GM23338 (cell line): ENCODE results near the gene PAQR5. TPM values are rescaled to one million over a fixed set of nuclear protein-coding genes. Genes with fewer than 3 reads are reported as not detected.

Source experiments
- ATAC-seq: fragments of 200-7000 bp; cut with Tn5 transposase; 3 replicates; pipeline ENCODE4 v1.9.1; 2020
- DNase-seq: peaks from one replicate; pipeline ENCODE4 v3.0.0-alpha.2; 2015; ENCODE audit warnings: low spot score
- H2AFZ ChIP-seq: fragments of 200-600 bp; sonication (generic); 2 replicates; pipeline ENCODE4 v1.8.0; 2016; ENCODE audit warnings: antibody characterized with exemption, mild to moderate bottlenecking, moderate library complexity
- H3F3A ChIP-seq: fragments of 200-600 bp; sonication (generic); replicated peaks from 2 replicates; pipeline ENCODE4 v1.8.0; 2017; ENCODE audit warnings: antibody characterized with exemption, mixed run types, low read depth
- H3K27ac ChIP-seq: fragments of 200-600 bp; sonication (generic); 2 replicates; pipeline ENCODE4 v1.6.1; 2016; ENCODE audit warnings: low read depth
- H3K27me3 ChIP-seq: fragments of 200-600 bp; sonication (generic); 2 replicates; pipeline ENCODE4 v1.8.0; 2016; ENCODE audit warnings: mild to moderate bottlenecking, mixed run types, moderate library complexity; ENCODE audit not compliant: insufficient read depth
- H3K36me3 ChIP-seq: fragments of 200-600 bp; sonication (generic); 2 replicates; pipeline ENCODE4 v1.8.0; 2016; ENCODE audit warnings: mild to moderate bottlenecking; ENCODE audit not compliant: insufficient read depth
- H3K4me1 ChIP-seq: fragments of 200-600 bp; sonication (generic); 2 replicates; pipeline ENCODE4 v1.8.0; 2016; ENCODE audit warnings: mild to moderate bottlenecking, moderate library complexity; ENCODE audit not compliant: insufficient read depth
- H3K4me2 ChIP-seq: fragments of 200-600 bp; sonication (generic); 2 replicates; pipeline ENCODE4 v1.7.1; 2017; ENCODE audit warnings: mixed run types
- H3K4me3 ChIP-seq: fragments of 200-600 bp; sonication (generic); 2 replicates; pipeline ENCODE4 v1.6.1; 2016; ENCODE audit warnings: mixed run types
- H3K79me2 ChIP-seq: fragments of 200-600 bp; sonication (generic); replicated peaks from 2 replicates; pipeline ENCODE4 v1.8.0; 2017; ENCODE audit warnings: mild to moderate bottlenecking; ENCODE audit not compliant: insufficient read depth
- H3K9me2 ChIP-seq: fragments of 200-600 bp; sonication (generic); 2 replicates; pipeline ENCODE4 v1.8.0; 2017; ENCODE audit not compliant: insufficient read depth
- H4K20me1 ChIP-seq: fragments of 200-600 bp; sonication (generic); replicated peaks from 2 replicates; pipeline ENCODE4 v1.8.0; 2017; ENCODE audit warnings: mild to moderate bottlenecking; ENCODE audit not compliant: insufficient read depth
- H3K27ac Mint-ChIP-seq: 2 replicates; pipeline ENCODE4 v1.8.0; 2020; ENCODE audit warnings: inconsistent platforms, mild to moderate bottlenecking, moderate library complexity, mixed read lengths
- H3K27me3 Mint-ChIP-seq: 3 replicates; pipeline ENCODE4 v1.8.0; 2022; ENCODE audit warnings: low read depth, mild to moderate bottlenecking, moderate library complexity, mixed read lengths, inconsistent platforms; ENCODE audit not compliant: insufficient read depth, poor library complexity
- H3K36me3 Mint-ChIP-seq: 3 replicates; pipeline ENCODE4 v1.8.0; 2021; ENCODE audit warnings: low read depth, mild to moderate bottlenecking, inconsistent platforms, moderate library complexity, mixed read lengths
- H3K4me1 Mint-ChIP-seq: 3 replicates; pipeline ENCODE4 v1.8.0; 2020; ENCODE audit warnings: mild to moderate bottlenecking, inconsistent platforms, mixed read lengths
- H3K4me3 Mint-ChIP-seq: 3 replicates; pipeline ENCODE4 v1.8.0; 2021; ENCODE audit warnings: moderate library complexity, mild to moderate bottlenecking, inconsistent platforms, mixed read lengths
- H3K9me3 Mint-ChIP-seq: 3 replicates; pipeline ENCODE4 v1.8.0; 2020; ENCODE audit warnings: moderate library complexity, mild to moderate bottlenecking, inconsistent platforms, mixed read lengths
- JUNB ChIP-seq: IDR thresholded peaks from one replicate; pipeline ENCODE4 v1.6.1; 2016; ENCODE audit warnings: antibody characterized with exemption; ENCODE audit not compliant: unreplicated experiment
- POLR2AphosphoS5 ChIP-seq: IDR thresholded peaks from 2 replicates; pipeline ENCODE4 v1.6.1; 2016; ENCODE audit warnings: antibody characterized with exemption, low read depth
- polyA plus RNA-seq: library from polyadenylated mRNA; unstranded; fragments of >200 nt; fragmentation: Nextera tagmentation; extraction: Ambion mirVana; gene quantifications from 2 replicates; pipeline ENCODE4 v1.2.1, GENCODE V29; 2016
- total RNA-seq: library from RNA; depleted of rRNA; stranded (reverse); fragments of >200 nt; shearing (Covaris generic); gene quantifications from 2 replicates; pipeline ENCODE4 v1.2.3, GENCODE V29; 2014; rRNA removed

The PAQR5 gene
- total and polyA plus RNA-seq, 2 experiments from 2014 or later = 8.7 to 14.5 TPM

- Histone ChIP-seq H3F3A (peaks cover 45% of the 10 kb centered on the region), H4K20me1 (peaks cover 53% of the 10 kb centered on the region), H3K4me2 (no peak overlapping the region), H3K36me3 (peaks cover 32% of the 10 kb centered on the region), H3K79me2 (peaks cover 36% of the 10 kb centered on the region), H2AFZ (no peak overlapping the region), H3K4me3 (no peak overlapping the region), H3K27me3 (no peaks in the 10 kb centered on the region), H3K4me1 (peaks cover 13% of the 10 kb centered on the region), H3K27ac (peak overlapping the region; percentile 82), H3K9me2 (no peaks in the 10 kb centered on the region)
- Mint-ChIP-seq H3K9me3 (peaks cover 14% of the 10 kb centered on the region; the same call in 2 of the 3 replicates), H3K4me3 (peak overlapping the region; percentile 16; the same call in 1 of the 3 replicates), H3K36me3 (peaks cover 61% of the 10 kb centered on the region), H3K4me1 (peaks cover 15% of the 10 kb centered on the region; the same call in 2 of the 3 replicates), H3K27me3 (peaks cover 2% of the 10 kb centered on the region), H3K27ac (0 out of 2 replicates have a peak overlapping the region, but pooled peaks have one; percentile 1)
- no peak for DNase-seq
- no peak for ATAC-seq
- TF ChIP-seq JUNB = no peak
- TF ChIP-seq POLR2AphosphoS5 = peak; percentile 67
These were observed 157.8 kb downstream of the PAQR5 start for GRCh38 chr15:69456208-69457166.

Other genes with a start within 250 kb of the PAQR5 start
- 13.8 and 15.5 TPM in 2 replicates for gene GLCE, start 138.3 kb upstream of the PAQR5 start, total RNA-seq
- gene GLCE, start 138.3 kb upstream of the PAQR5 start, polyA plus RNA-seq = 6.5 and 7.5 TPM in 2 replicates
- 76.9 and 103 TPM in 2 replicates for gene KIF23, start 115.4 kb downstream of the PAQR5 start, total RNA-seq
- gene KIF23, start 115.4 kb downstream of the PAQR5 start, polyA plus RNA-seq = 36.7 and 52.9 TPM in 2 replicates
- gene RPLP1, start 153.9 kb downstream of the PAQR5 start, total RNA-seq = 283 and 305 TPM in 2 replicates
- 3,258 and 3,794 TPM in 2 replicates for gene RPLP1, start 153.9 kb downstream of the PAQR5 start, polyA plus RNA-seq